Activated B cell treated with CpG ODN at 0.5 μM for 24 hours (primary cell): ENCODE results near the gene ARHGAP42. TPM values are rescaled to one million over a fixed set of nuclear protein-coding genes. Genes with fewer than 3 reads are reported as not detected.

Experiments
- ATAC-seq: fragments of 200-7000 bp; cut with Tn5 transposase; one replicate; pipeline ENCODE4 v1.10.0; 2021; ENCODE audit warnings: low read depth, mild to moderate bottlenecking, moderate library complexity
- CTCF ChIA-PET: fragments of 350-600 bp; sonication (Branson Sonifier 250); formaldehyde crosslinking; loops from one replicate; lab custom pipeline; 2021; ENCODE audit warnings: antibody characterized with exemption; lab: Charles Lee
- POLR2A ChIA-PET: fragments of 350-600 bp; sonication (Branson Sonifier 250); formaldehyde crosslinking; loops from one replicate; lab custom pipeline; 2021; ENCODE audit warnings: antibody characterized with exemption; lab: Charles Lee
- DNase-seq: peaks from one replicate; pipeline ENCODE4 v3.0.0; 2022
- H3K27ac Mint-ChIP-seq: one replicate; pipeline ENCODE4 v1.8.0; 2020; ENCODE audit warnings: mixed read lengths
- H3K27me3 Mint-ChIP-seq: one replicate; pipeline ENCODE4 v1.8.0; 2021; ENCODE audit warnings: mixed read lengths
- H3K36me3 Mint-ChIP-seq: one replicate; pipeline ENCODE4 v1.8.0; 2021; ENCODE audit warnings: low read depth, mixed read lengths
- H3K4me1 Mint-ChIP-seq: one replicate; pipeline ENCODE4 v1.8.0; 2021; ENCODE audit warnings: mixed read lengths
- H3K4me3 Mint-ChIP-seq: one replicate; pipeline ENCODE4 v1.8.0; 2020; ENCODE audit warnings: mild to moderate bottlenecking, mixed read lengths
- H3K9me3 Mint-ChIP-seq: one replicate; pipeline ENCODE4 v1.8.0; 2020; ENCODE audit warnings: mixed read lengths
- intact Hi-C: fragments of 100-400 bp; cut with micrococcal nuclease; formaldehyde crosslinking; loops from one replicate; pipeline ENCODE4 v1.15.1; 2024
- total RNA-seq: library from RNA; stranded (reverse); gene quantifications from 2 replicates; pipeline ENCODE4 v1.2.3, GENCODE V29; 2022
- TF ChIP-seq, protein P1 (sequence below): fragments of 200-600 bp; IDR thresholded peaks from one replicate; pipeline ENCODE4 v1.8.0; 2022; ENCODE audit warnings: antibody characterized with exemption, mild to moderate bottlenecking

The ARHGAP42 gene
- total RNA-seq, 1 donor from 2014 or later, result 4.9 TPM

DNA sequence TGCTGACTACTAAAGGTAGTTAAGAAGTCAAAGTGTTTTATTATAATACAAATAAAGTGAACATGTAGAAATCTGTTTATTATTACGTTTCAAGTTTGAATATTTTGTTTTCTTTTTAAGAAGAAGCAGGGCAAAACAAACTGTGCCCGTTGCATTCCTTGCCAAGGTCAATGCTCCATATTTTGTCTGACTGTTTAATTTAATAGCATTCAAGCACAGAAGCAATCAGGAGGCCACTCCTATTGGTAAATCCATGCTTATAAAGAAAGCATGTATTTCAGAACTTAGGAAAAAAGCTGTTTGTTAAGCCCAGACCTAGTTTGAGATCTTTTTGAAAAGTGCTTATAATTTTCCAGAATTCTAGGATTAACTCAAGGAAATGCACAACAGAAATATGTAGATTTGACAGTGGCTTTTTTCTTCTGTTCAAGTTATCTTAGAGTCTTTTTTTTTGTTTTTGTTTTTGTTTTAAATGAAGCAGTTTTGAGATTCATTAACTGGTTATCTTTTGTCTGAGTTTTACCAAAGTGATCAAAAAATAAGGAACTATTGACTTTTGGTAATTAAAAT lies 51.7 kb downstream of the ARHGAP42 start:
- CTCF ChIA-PET, result no interaction called here
- Mint-ChIP-seq H3K9me3 (peaks cover 3% of the 10 kb centered on the region), H3K4me3 (no peak overlapping the region), H3K27ac (no peak overlapping the region), H3K36me3 (no peaks in the 10 kb centered on the region), H3K4me1 (peaks cover 38% of the 10 kb centered on the region), H3K27me3 (no peaks in the 10 kb centered on the region)
- DNase-seq (no peak), ATAC-seq (no peak)
- intact Hi-C loops, result no loop called here
- TF ChIP-seq, protein P1, sequence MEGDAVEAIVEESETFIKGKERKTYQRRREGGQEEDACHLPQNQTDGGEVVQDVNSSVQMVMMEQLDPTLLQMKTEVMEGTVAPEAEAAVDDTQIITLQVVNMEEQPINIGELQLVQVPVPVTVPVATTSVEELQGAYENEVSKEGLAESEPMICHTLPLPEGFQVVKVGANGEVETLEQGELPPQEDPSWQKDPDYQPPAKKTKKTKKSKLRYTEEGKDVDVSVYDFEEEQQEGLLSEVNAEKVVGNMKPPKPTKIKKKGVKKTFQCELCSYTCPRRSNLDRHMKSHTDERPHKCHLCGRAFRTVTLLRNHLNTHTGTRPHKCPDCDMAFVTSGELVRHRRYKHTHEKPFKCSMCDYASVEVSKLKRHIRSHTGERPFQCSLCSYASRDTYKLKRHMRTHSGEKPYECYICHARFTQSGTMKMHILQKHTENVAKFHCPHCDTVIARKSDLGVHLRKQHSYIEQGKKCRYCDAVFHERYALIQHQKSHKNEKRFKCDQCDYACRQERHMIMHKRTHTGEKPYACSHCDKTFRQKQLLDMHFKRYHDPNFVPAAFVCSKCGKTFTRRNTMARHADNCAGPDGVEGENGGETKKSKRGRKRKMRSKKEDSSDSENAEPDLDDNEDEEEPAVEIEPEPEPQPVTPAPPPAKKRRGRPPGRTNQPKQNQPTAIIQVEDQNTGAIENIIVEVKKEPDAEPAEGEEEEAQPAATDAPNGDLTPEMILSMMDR, result no peak
- POLR2A ChIA-PET, result no interaction called here

DNA sequence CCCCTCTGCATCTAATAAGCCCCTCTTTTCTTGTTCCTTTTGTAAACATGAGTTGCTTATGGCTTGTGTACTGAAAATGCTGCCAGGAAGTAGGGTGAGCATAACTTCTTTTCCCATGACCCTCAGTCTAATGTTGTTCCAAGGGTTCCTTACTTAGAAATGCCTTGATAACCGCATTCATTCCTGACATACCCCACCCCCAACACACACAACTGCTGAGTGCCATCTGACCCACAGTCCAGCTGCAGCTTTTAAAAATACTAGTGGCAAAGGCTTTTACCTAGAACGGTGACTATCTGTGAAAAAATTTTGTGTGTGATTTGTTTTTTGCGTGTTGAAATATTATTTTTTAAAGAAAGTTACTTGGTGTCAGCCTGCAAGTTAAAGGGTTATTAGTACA lies 52.6 kb downstream of the ARHGAP42 start:
- Mint-ChIP-seq H3K27ac (no peak overlapping the region), H3K4me1 (peaks cover 38% of the 10 kb centered on the region), H3K27me3 (no peaks in the 10 kb centered on the region), H3K36me3 (no peaks in the 10 kb centered on the region), H3K9me3 (peaks cover 3% of the 10 kb centered on the region), H3K4me3 (no peak overlapping the region)
- intact Hi-C loops, result loop anchor here (5.0 kb wide), 1 partner anchor 52 kb away; the partner anchor contains the start of gene ARHGAP42
- no peak for ATAC-seq
- CTCF ChIA-PET, result no interaction called here
- TF ChIP-seq, protein P1, result no peak
- no peak for DNase-seq
- POLR2A ChIA-PET, result interaction anchor here (1.1 kb wide), 1 partner anchor 52 kb away, joined by 3 read pairs; no protein-coding TSS in a partner anchor

DNA sequence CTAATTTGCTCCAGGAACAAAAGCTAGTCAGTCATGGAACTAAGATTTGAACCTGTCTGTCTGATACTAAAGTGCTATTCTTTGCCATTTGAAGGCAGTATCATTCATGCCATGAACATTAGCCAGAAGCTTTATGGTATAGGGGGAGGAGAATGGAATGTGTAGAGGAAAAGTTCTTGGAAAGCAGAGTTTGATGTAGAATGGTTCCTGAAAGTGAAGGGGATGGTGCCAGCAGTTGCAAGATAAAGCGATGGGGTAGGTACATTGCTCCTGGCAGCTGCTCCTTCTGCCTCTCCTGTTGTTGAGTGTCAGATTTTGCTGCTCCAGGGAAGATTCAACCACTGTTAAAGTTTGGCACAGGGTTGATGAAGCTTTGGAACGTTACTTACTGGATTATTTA lies 53.4 kb downstream of the ARHGAP42 start:
- TF ChIP-seq, protein P1, result no peak
- DNase-seq, result no peak
- Mint-ChIP-seq H3K27ac (no peak overlapping the region), H3K36me3 (no peaks in the 10 kb centered on the region), H3K4me3 (no peak overlapping the region), H3K27me3 (no peaks in the 10 kb centered on the region), H3K4me1 (peaks cover 31% of the 10 kb centered on the region), H3K9me3 (peaks cover 3% of the 10 kb centered on the region)
- intact Hi-C loops, result loop anchor here (5.0 kb wide), 1 partner anchor 53 kb away; the partner anchor contains the start of gene ARHGAP42
- no peak for ATAC-seq
- POLR2A ChIA-PET, result interaction anchor here (1.1 kb wide), 1 partner anchor 52 kb away, joined by 3 read pairs; no protein-coding TSS in a partner anchor
- CTCF ChIA-PET, result no interaction called here

DNA sequence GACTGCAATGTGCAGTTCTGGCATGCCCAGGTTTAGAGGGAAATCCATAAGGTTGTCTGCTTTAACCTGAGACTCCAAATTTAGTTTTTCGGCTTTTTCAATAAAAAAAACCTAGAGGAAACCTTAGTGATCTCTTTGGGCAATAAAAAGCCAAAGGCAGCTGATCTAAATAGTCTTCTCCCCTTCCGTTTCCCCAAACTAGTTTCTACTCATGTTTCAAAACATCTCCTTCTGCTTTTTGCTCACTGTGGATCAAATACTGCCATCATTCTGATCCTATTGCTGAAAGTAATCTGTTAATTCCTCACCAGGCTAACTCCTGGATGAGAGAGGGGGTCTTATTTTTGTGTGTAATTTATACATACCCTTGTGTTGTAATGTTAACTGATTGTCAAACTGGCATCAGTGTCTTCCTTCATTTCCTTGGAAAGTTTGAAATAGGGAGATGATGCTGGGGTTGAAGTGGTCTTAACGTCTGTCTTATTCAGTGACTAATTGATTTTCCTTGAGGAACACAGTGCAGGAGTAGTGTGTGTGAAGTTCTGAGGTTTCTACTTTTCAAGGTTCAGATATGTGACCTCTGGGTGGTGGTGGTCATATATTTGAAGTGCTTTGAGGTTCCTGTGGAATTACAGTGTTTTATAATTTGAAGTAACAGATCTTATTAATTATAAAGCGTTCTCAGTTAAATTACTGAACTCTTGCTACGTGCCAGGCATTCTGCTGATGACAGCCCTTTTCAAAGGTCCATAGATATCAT lies 55.0 kb downstream of the ARHGAP42 start:
- ATAC-seq (no peak), DNase-seq (no peak)
- H3K27me3 Mint-ChIP-seq, result no peaks in the 10 kb centered on the region
- no peaks in the 10 kb centered on the region for H3K36me3 Mint-ChIP-seq
- H3K4me3 Mint-ChIP-seq, result no peak overlapping the region
- TF ChIP-seq, protein P1, result no peak
- peaks cover 31% of the 10 kb centered on the region for H3K4me1 Mint-ChIP-seq
- intact Hi-C loops, result loop anchor here (5.0 kb wide), 1 partner anchor 55 kb away; the partner anchor contains the start of gene ARHGAP42
- no peak overlapping the region for H3K27ac Mint-ChIP-seq
- POLR2A ChIA-PET, result no interaction called here
- H3K9me3 Mint-ChIP-seq, result peaks cover 3% of the 10 kb centered on the region
- CTCF ChIA-PET, result no interaction called here

DNA sequence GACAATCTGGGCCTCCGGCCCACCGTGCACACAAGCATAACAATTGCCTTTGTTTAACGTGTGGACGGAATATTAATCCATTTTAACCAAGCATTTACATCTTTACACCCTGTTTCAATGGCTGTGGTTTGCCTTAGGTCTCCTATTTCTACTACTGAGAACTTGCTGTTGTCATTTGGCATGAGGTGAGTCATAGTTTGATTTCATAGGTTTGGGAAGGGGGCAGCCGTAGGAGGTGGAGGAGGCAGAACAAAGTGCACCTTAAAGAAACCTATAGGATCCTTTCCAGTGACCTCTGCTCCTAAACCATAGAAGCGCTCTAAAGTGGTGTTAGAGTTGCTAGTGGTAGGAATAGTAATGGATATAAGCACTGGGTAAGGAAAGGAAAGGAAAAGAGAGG lies 59.4 kb downstream of the ARHGAP42 start:
- peaks cover 20% of the 10 kb centered on the region for H3K9me3 Mint-ChIP-seq
- TF ChIP-seq, protein P1, result no peak
- no peak overlapping the region for H3K4me3 Mint-ChIP-seq
- H3K27me3 Mint-ChIP-seq, result no peaks in the 10 kb centered on the region
- DNase-seq (no peak), ATAC-seq (no peak)
- peaks cover 16% of the 10 kb centered on the region for H3K4me1 Mint-ChIP-seq
- no peak overlapping the region for H3K27ac Mint-ChIP-seq
- ChIA-PET CTCF (no interaction called here), POLR2A (no interaction called here)
- intact Hi-C loops, result no loop called here
- peaks cover 12% of the 10 kb centered on the region for H3K36me3 Mint-ChIP-seq
